SU-DHL-6 (cell line): ENCODE data around the gene PPM1M.
A peak's percentile ranks its signal among the peaks of the same experiment; 100 is the strongest.

Source experiments
- H2AFZ ChIP-seq: fragments of 200-600 bp; sonication (generic); 2 replicates; pipeline ENCODE4 v1.6.1; 2014; ENCODE audit warnings: low read depth, mild to moderate bottlenecking, moderate library complexity, mixed read lengths, antibody characterized with exemption, low read length; ENCODE audit not compliant: severe bottlenecking
- H3F3A ChIP-seq: fragments of 200-600 bp; shearing (Covaris generic); 2 replicates; pipeline ENCODE4 v1.6.0; 2016; ENCODE audit warnings: antibody characterized with exemption, mild to moderate bottlenecking; ENCODE audit not compliant: insufficient read depth
- H3K27ac ChIP-seq: fragments of 200-600 bp; sonication (generic); 2 replicates; pipeline ENCODE4 v1.5.1; 2016; ENCODE audit warnings: low read depth, mild to moderate bottlenecking, low read length, moderate library complexity, mixed read lengths
- H3K27me3 ChIP-seq: fragments of 200-600 bp; sonication (generic), shearing (Covaris generic); 2 replicates; pipeline ENCODE4 v1.6.0; 2014; ENCODE audit warnings: mild to moderate bottlenecking, low read length
- H3K36me3 ChIP-seq: fragments of 200-600 bp; sonication (generic); 2 replicates; pipeline ENCODE4 v1.6.1; 2014; ENCODE audit warnings: mild to moderate bottlenecking, low read length, mixed read lengths
- H3K4me2 ChIP-seq: fragments of 300-600, 200-600 bp; shearing (Covaris generic), sonication (generic); 2 replicates; pipeline ENCODE4 v1.6.0; 2014; ENCODE audit warnings: low read length, low read depth, mild to moderate bottlenecking; ENCODE audit not compliant: poor library complexity, severe bottlenecking
- H3K4me3 ChIP-seq: fragments of 200-600 bp; sonication (generic); 2 replicates; pipeline ENCODE4 v1.5.1; 2014; ENCODE audit warnings: antibody characterized with exemption, low read length, mild to moderate bottlenecking, mixed read lengths; ENCODE audit not compliant: insufficient read depth, poor library complexity, severe bottlenecking
- H3K79me2 ChIP-seq: fragments of 200-600 bp; sonication (generic); 2 replicates; pipeline ENCODE4 v1.6.1; 2014; ENCODE audit warnings: mild to moderate bottlenecking, low read length, moderate library complexity; ENCODE audit not compliant: insufficient read depth
- H3K9ac ChIP-seq: fragments of 200-600 bp; sonication (generic); 2 replicates; pipeline ENCODE4 v1.7.0; 2014; ENCODE audit warnings: mild to moderate bottlenecking, low read length
- H3K9me2 ChIP-seq: fragments of 200-600 bp; sonication (generic); replicated peaks from 2 replicates; pipeline ENCODE4 v1.6.1; 2014; ENCODE audit warnings: low read length; ENCODE audit not compliant: insufficient read depth
- H3K9me3 ChIP-seq: fragments of 200-600 bp; sonication (generic); 2 replicates; pipeline ENCODE4 v1.6.1; 2014; ENCODE audit warnings: low read length, mixed read lengths; ENCODE audit not compliant: insufficient read depth
- H4K20me1 ChIP-seq: fragments of 200-600 bp; sonication (generic); 2 replicates; pipeline ENCODE4 v1.6.1; 2014; ENCODE audit warnings: low read depth, mild to moderate bottlenecking, antibody characterized with exemption, low read length, moderate library complexity, mixed read lengths
- EZH2phosphoT487 ChIP-seq: fragments of 200-600 bp; sonication (generic), shearing (Covaris generic); conservative IDR thresholded peaks from 2 replicates; pipeline ENCODE4 v1.6.1; 2018; ENCODE audit warnings: mild to moderate bottlenecking, antibody characterized with exemption, low read length, moderate library complexity, mixed read lengths
- TF ChIP-seq, protein P1 (sequence below): fragments of 200-600 bp; sonication (generic); IDR thresholded peaks from one replicate; pipeline ENCODE4 v1.5.1; 2017; ENCODE audit warnings: antibody characterized with exemption, mild to moderate bottlenecking, low read length, moderate library complexity; ENCODE audit not compliant: insufficient read depth, poor library complexity, severe bottlenecking

PPM1M gene

GRCh38 chr3:52234516-52235447, 10.8 kb upstream of the PPM1M start:
- Histone ChIP-seq H4K20me1 (no peaks in the 10 kb centered on the region), H3K79me2 (peaks cover 23% of the 10 kb centered on the region; the same call in 1 of the 2 replicates), H3K36me3 (no peaks in the 10 kb centered on the region)

GRCh38 chr3:52236424-52236886, 9.1 kb upstream of the PPM1M start:
- Histone ChIP-seq H3K9me2 (no peaks in the 10 kb centered on the region), H4K20me1 (no peaks in the 10 kb centered on the region), H3K27ac (no peak overlapping the region), H3K9me3 (no peaks in the 10 kb centered on the region), H3K36me3 (no peaks in the 10 kb centered on the region), H2AFZ (no peak overlapping the region), H3K9ac (no peak overlapping the region), H3F3A (no peaks in the 10 kb centered on the region), H3K27me3 (no peaks in the 10 kb centered on the region), H3K79me2 (peaks cover 23% of the 10 kb centered on the region; the same call in 1 of the 2 replicates), H3K4me2 (no peak overlapping the region), H3K4me3 (no peak overlapping the region)
- no peak for TF ChIP-seq EZH2phosphoT487
- TF ChIP-seq, protein P1, sequence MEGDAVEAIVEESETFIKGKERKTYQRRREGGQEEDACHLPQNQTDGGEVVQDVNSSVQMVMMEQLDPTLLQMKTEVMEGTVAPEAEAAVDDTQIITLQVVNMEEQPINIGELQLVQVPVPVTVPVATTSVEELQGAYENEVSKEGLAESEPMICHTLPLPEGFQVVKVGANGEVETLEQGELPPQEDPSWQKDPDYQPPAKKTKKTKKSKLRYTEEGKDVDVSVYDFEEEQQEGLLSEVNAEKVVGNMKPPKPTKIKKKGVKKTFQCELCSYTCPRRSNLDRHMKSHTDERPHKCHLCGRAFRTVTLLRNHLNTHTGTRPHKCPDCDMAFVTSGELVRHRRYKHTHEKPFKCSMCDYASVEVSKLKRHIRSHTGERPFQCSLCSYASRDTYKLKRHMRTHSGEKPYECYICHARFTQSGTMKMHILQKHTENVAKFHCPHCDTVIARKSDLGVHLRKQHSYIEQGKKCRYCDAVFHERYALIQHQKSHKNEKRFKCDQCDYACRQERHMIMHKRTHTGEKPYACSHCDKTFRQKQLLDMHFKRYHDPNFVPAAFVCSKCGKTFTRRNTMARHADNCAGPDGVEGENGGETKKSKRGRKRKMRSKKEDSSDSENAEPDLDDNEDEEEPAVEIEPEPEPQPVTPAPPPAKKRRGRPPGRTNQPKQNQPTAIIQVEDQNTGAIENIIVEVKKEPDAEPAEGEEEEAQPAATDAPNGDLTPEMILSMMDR: no peak

More at GRCh38 chr3:52234516-52235447, 10.8 kb upstream of the PPM1M start:
- H2AFZ ChIP-seq: no peak overlapping the region
- H3K9me3 ChIP-seq: no peaks in the 10 kb centered on the region
- no peaks in the 10 kb centered on the region for H3F3A ChIP-seq
- H3K27ac ChIP-seq: no peak overlapping the region
- no peak overlapping the region for H3K4me2 ChIP-seq
- no peak for TF ChIP-seq EZH2phosphoT487
- TF ChIP-seq, protein P1: no peak
- H3K4me3 ChIP-seq: no peak overlapping the region
- no peaks in the 10 kb centered on the region for H3K9me2 ChIP-seq
- no peaks in the 10 kb centered on the region for H3K27me3 ChIP-seq
- no peak overlapping the region for H3K9ac ChIP-seq

GRCh38 chr3:52237006-52237656, 8.4 kb upstream of the PPM1M start:
- H3K9ac ChIP-seq: peak overlapping the region; percentile 89; the same call in 1 of the 2 replicates
- no peak overlapping the region for H2AFZ ChIP-seq
- H3F3A ChIP-seq: no peaks in the 10 kb centered on the region
- no peaks in the 10 kb centered on the region for H3K36me3 ChIP-seq
- H3K4me2 ChIP-seq: no peak overlapping the region
- no peaks in the 10 kb centered on the region for H3K27me3 ChIP-seq
- H4K20me1 ChIP-seq: no peaks in the 10 kb centered on the region
- peaks cover 23% of the 10 kb centered on the region; the same call in 1 of the 2 replicates for H3K79me2 ChIP-seq
- TF ChIP-seq, protein P1: no peak
- TF ChIP-seq EZH2phosphoT487: no peak
- no peaks in the 10 kb centered on the region for H3K9me3 ChIP-seq
- H3K27ac ChIP-seq: no peak overlapping the region
- H3K9me2 ChIP-seq: no peaks in the 10 kb centered on the region
- no peak overlapping the region for H3K4me3 ChIP-seq
